GM21576 (cell line): ENCODE measurements around the gene GSG1L.

Experiments
- ATAC-seq: cut with Tn5 transposase; IDR thresholded peaks from one replicate; pipeline ENCODE4 v1.9.1; 2021; ENCODE audit warnings: mild to moderate bottlenecking, moderate library complexity; ENCODE audit not compliant: unreplicated experiment

GSG1L gene

GRCh38 chr16:27764427-27764826 is 299.1 kb downstream of the GSG1L start:
- ATAC-seq = no peak

GRCh38 chr16:27762441-27762840 is 301.1 kb downstream of the GSG1L start:
- ATAC-seq = no peak

- no peak for ATAC-seq
Observed at GRCh38 chr16:27761816-27762215, 301.7 kb downstream of the GSG1L start.

- no peak for ATAC-seq
Observed at GRCh38 chr16:27760789-27761176, 302.7 kb downstream of the GSG1L start.

GRCh38 chr16:27759967-27760788 is 303.3 kb downstream of the GSG1L start:
- no peak for ATAC-seq

GRCh38 chr16:27759301-27759871 is 304.1 kb downstream of the GSG1L start:
- no peak for ATAC-seq

GRCh38 chr16:27758544-27758943 is 305.0 kb downstream of the GSG1L start:
- ATAC-seq = no peak

- no peak for ATAC-seq
Observed at GRCh38 chr16:27756206-27756970, 307.1 kb downstream of the GSG1L start.

GRCh38 chr16:27754788-27755690 is 308.5 kb downstream of the GSG1L start:
- no peak for ATAC-seq

GRCh38 chr16:27753563-27753962 is 310.0 kb downstream of the GSG1L start:
- no peak for ATAC-seq

GRCh38 chr16:27752241-27752640 is 311.3 kb downstream of the GSG1L start:
- no peak for ATAC-seq

- ATAC-seq = no peak
Observed at GRCh38 chr16:27751676-27752075, 311.8 kb downstream of the GSG1L start.

- ATAC-seq = no peak
Observed at GRCh38 chr16:27751233-27751632, 312.3 kb downstream of the GSG1L start.

- no peak for ATAC-seq
Observed at GRCh38 chr16:27749946-27750345, 313.6 kb downstream of the GSG1L start.

- ATAC-seq = no peak
Observed at GRCh38 chr16:27749547-27749875, 314.0 kb downstream of the GSG1L start.

GRCh38 chr16:27748868-27749546 is 314.5 kb downstream of the GSG1L start:
- ATAC-seq = no peak

GRCh38 chr16:27747946-27748345 is 315.6 kb downstream of the GSG1L start:
- ATAC-seq = no peak

- no peak for ATAC-seq
Observed at GRCh38 chr16:27746076-27746855, 317.2 kb downstream of the GSG1L start.

GRCh38 chr16:27745348-27745747 is 318.2 kb downstream of the GSG1L start:
- no peak for ATAC-seq

- ATAC-seq = no peak
Observed at GRCh38 chr16:27743963-27744362, 319.6 kb downstream of the GSG1L start.
